Measurements from ENCODE around the gene HIVEP2. TPM values are rescaled to one million over a fixed set of nuclear protein-coding genes. Genes with fewer than 3 reads are reported as not detected.

Gene HIVEP2
- total RNA-seq, 1 experiment from 2014 or later = 4.2 TPM

- WGBS (ENCODE audit: extremely low coverage, insufficient read length, low lambda C conversion rate) = 100% methylated on average over 1 of the region's 4 CpGs
- no peak overlapping the region for H4K8ac ChIP-seq (replicated peaks; ENCODE audit: insufficient read length, low read depth, low read length)
- no peak overlapping the region for H3T11ph ChIP-seq (ENCODE audit: low read length)
- H3K79me1 ChIP-seq (ENCODE audit: insufficient read depth, low read depth, low read length, poor library complexity, severe bottlenecking) = no peaks in the 10 kb centered on the region
- no peak overlapping the region for H3K14ac ChIP-seq (ENCODE audit: insufficient read depth, low read length)
- H4K91ac ChIP-seq (ENCODE audit: insufficient read length, low read depth, low read length) = no peak overlapping the region
- H3K9me3 Mint-ChIP-seq = no peaks in the 10 kb centered on the region
- no peaks in the 10 kb centered on the region for H4K20me1 ChIP-seq (ENCODE audit: control insufficient read depth, insufficient read depth, insufficient read length)
- H3K4me1 ChIP-seq (ENCODE audit: insufficient read depth, low read length) = peaks cover 8% of the 10 kb centered on the region; the same call in 1 of the 2 replicates
- no peak overlapping the region for H2BK12ac ChIP-seq (ENCODE audit: insufficient read length, low read depth, low read length)
- TF ChIP-seq CTCF (conservative IDR thresholded peaks at IDR 0.05) = no peak
- no peaks in the 10 kb centered on the region for H3K23me2 ChIP-seq (ENCODE audit: insufficient read length, low read depth, low read length, poor library complexity, severe bottlenecking)
- H3K79me2 ChIP-seq (ENCODE audit: insufficient read depth, low read length) = no peaks in the 10 kb centered on the region
- no peaks in the 10 kb centered on the region for H3K9me3 ChIP-seq (ENCODE audit: control insufficient read depth, low read depth, low read length)
- no peak overlapping the region for H2BK15ac ChIP-seq (ENCODE audit: low read depth, low read length)
- no peak overlapping the region for H3K9ac ChIP-seq (ENCODE audit: extremely low read depth, insufficient read length, low read length)
- H2AFZ ChIP-seq (ENCODE audit: low read length) = no peak overlapping the region
- H3K56ac ChIP-seq (ENCODE audit: insufficient read length, low read depth, low read length) = no peak overlapping the region
- H2AK5ac ChIP-seq (ENCODE audit: insufficient read length, low read length) = no peak overlapping the region
- H4K5ac ChIP-seq (ENCODE audit: insufficient read length, low read depth, low read length) = no peak overlapping the region
- no peak overlapping the region for H3K27ac Mint-ChIP-seq
- no peaks in the 10 kb centered on the region for H3K27me3 Mint-ChIP-seq (ENCODE audit: low read depth)
- no peak for DNase-seq
- H3K4me1 Mint-ChIP-seq = peaks cover 9 to 19% of the 10 kb centered on the region in 2 experiments
- no peak overlapping the region for H3K27ac ChIP-seq (ENCODE audit: insufficient read length, low read depth, low read length)
- no peaks in the 10 kb centered on the region; a peak in 2 of 7 replicates for H3K36me3 Mint-ChIP-seq (ENCODE audit: insufficient read depth in 1 of 3, low read depth in 3 of 3)
- H3K23ac ChIP-seq (ENCODE audit: insufficient read length, low read depth, low read length) = no peak overlapping the region
- H3K4me2 ChIP-seq (ENCODE audit: insufficient read depth, insufficient read length, low read length) = no peak overlapping the region
- no peak overlapping the region for H3K4me3 Mint-ChIP-seq
- no peak overlapping the region for H2BK5ac ChIP-seq (ENCODE audit: insufficient read length, low read length)
- no peak overlapping the region for H2BK120ac ChIP-seq (ENCODE audit: low read depth, low read length, poor library complexity, severe bottlenecking)
- no peak overlapping the region for H2BK20ac ChIP-seq (ENCODE audit: low read depth, low read length, poor library complexity, severe bottlenecking)
- H3K4ac ChIP-seq (ENCODE audit: low read depth, low read length) = no peak overlapping the region
- H3K18ac ChIP-seq (ENCODE audit: insufficient read length, low read depth, low read length) = no peak overlapping the region
- H3K27me3 ChIP-seq (ENCODE audit: insufficient read depth, low read length) = no peaks in the 10 kb centered on the region
Observed at GRCh38 chr6:142816486-142816885, 128.5 kb downstream of the HIVEP2 start.
